ENCODE results near the gene TPRG1L. TPM values are rescaled to one million over a fixed set of nuclear protein-coding genes. Genes with fewer than 3 reads are reported as not detected.

Gene TPRG1L
- total and polyA plus RNA-seq, 10 of the 15 experiments (the other 5 are each of a cell fraction or from before 2014, with no cell fraction given): 1.5 to 16.5 (median 8.0) TPM

- TF ChIP-seq, protein P1, sequence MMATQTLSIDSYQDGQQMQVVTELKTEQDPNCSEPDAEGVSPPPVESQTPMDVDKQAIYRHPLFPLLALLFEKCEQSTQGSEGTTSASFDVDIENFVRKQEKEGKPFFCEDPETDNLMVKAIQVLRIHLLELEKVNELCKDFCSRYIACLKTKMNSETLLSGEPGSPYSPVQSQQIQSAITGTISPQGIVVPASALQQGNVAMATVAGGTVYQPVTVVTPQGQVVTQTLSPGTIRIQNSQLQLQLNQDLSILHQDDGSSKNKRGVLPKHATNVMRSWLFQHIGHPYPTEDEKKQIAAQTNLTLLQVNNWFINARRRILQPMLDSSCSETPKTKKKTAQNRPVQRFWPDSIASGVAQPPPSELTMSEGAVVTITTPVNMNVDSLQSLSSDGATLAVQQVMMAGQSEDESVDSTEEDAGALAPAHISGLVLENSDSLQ (IDR thresholded peaks at IDR 0.05): no peak
- TF ChIP-seq STAT1 (conservative IDR thresholded peaks at IDR 0.05): no peak
- TF ChIP-seq JUND (IDR thresholded peaks at IDR 0.05; ENCODE audit: low read depth, low read length): peak; percentile 97
- TF ChIP-seq NFYA (IDR thresholded peaks at IDR 0.05; ENCODE audit: borderline replicate concordance, low read depth, low read length): no peak
- TF ChIP-seq, protein P2, sequence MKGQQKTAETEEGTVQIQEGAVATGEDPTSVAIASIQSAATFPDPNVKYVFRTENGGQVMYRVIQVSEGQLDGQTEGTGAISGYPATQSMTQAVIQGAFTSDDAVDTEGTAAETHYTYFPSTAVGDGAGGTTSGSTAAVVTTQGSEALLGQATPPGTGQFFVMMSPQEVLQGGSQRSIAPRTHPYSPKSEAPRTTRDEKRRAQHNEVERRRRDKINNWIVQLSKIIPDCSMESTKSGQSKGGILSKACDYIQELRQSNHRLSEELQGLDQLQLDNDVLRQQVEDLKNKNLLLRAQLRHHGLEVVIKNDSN (IDR thresholded peaks at IDR 0.05; ENCODE audit: borderline replicate concordance, extremely low read length, insufficient read depth, low read depth, low read length): peak; percentile 14
- TF ChIP-seq TARDBP (IDR thresholded peaks at IDR 0.05; ENCODE audit: borderline replicate concordance): peak; percentile 84
- TF ChIP-seq GATAD2B (conservative IDR thresholded peaks at IDR 0.05; ENCODE audit: low read depth): peak; percentile 100
- TF ChIP-seq SREBF2 (IDR thresholded peaks at IDR 0.05; ENCODE audit: low read length): no peak
- no peak for TF ChIP-seq NR2C2 (IDR thresholded peaks at IDR 0.05; ENCODE audit: borderline replicate concordance, control insufficient read depth, insufficient read length, low read depth)
- TF ChIP-seq SMARCA5 (IDR thresholded peaks at IDR 0.05): peak; percentile 87
- peak; percentile 44 for TF ChIP-seq SMAD1 (IDR thresholded peaks at IDR 0.05; ENCODE audit: low read depth, partially characterized antibody)
- no peak for TF ChIP-seq ASH2L (IDR thresholded peaks at IDR 0.05; ENCODE audit: borderline replicate concordance, low read depth)
- TF ChIP-seq, protein P3, sequence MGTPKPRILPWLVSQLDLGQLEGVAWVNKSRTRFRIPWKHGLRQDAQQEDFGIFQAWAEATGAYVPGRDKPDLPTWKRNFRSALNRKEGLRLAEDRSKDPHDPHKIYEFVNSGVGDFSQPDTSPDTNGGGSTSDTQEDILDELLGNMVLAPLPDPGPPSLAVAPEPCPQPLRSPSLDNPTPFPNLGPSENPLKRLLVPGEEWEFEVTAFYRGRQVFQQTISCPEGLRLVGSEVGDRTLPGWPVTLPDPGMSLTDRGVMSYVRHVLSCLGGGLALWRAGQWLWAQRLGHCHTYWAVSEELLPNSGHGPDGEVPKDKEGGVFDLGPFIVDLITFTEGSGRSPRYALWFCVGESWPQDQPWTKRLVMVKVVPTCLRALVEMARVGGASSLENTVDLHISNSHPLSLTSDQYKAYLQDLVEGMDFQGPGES (IDR thresholded peaks at IDR 0.05): no peak
- TF ChIP-seq IKZF2 (IDR thresholded peaks at IDR 0.05): peak; percentile 99
- 0 out of 2 replicates have a peak, but pooled peaks have one; percentile 24 for TF ChIP-seq ZNF207 (IDR thresholded peaks at IDR 0.05; ENCODE audit: borderline replicate concordance)
- no peak for TF ChIP-seq TAF1 (IDR thresholded peaks at IDR 0.05; ENCODE audit: borderline replicate concordance, low read depth, low read length)
- no peak for TF ChIP-seq HDAC6 (IDR thresholded peaks at IDR 0.05; ENCODE audit: unreplicated experiment)
- peak; percentile 99 for TF ChIP-seq IRF4 (IDR thresholded peaks at IDR 0.05; ENCODE audit: low read depth, low read length)
- peak; percentile 80 for TF ChIP-seq MXI1 (IDR thresholded peaks at IDR 0.05; ENCODE audit: low read depth, low read length)
- TF ChIP-seq DPF2 (IDR thresholded peaks at IDR 0.05): peak; percentile 100
- no peak; a peak in 1 of 4 replicates for TF ChIP-seq CEBPB (IDR thresholded peaks at IDR 0.05; ENCODE audit: borderline replicate concordance in 1 of 2, low read depth in 2 of 2, low read length in 2 of 2)
- TF ChIP-seq ZBED1 (IDR thresholded peaks at IDR 0.05; ENCODE audit: borderline replicate concordance): peak; percentile 85; the same call in 1 of the 2 replicates
- TF ChIP-seq ESRRA (IDR thresholded peaks at IDR 0.05; ENCODE audit: low read length): no peak
- no peak for TF ChIP-seq CBX3 (IDR thresholded peaks at IDR 0.05; ENCODE audit: borderline replicate concordance, low read depth)
- TF ChIP-seq RAD51 (IDR thresholded peaks at IDR 0.05): no peak
- TF ChIP-seq, protein P4, sequence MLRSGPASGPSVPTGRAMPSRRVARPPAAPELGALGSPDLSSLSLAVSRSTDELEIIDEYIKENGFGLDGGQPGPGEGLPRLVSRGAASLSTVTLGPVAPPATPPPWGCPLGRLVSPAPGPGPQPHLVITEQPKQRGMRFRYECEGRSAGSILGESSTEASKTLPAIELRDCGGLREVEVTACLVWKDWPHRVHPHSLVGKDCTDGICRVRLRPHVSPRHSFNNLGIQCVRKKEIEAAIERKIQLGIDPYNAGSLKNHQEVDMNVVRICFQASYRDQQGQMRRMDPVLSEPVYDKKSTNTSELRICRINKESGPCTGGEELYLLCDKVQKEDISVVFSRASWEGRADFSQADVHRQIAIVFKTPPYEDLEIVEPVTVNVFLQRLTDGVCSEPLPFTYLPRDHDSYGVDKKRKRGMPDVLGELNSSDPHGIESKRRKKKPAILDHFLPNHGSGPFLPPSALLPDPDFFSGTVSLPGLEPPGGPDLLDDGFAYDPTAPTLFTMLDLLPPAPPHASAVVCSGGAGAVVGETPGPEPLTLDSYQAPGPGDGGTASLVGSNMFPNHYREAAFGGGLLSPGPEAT (IDR thresholded peaks at IDR 0.05; ENCODE audit: low read depth): peak; percentile 96
- TF ChIP-seq NBN (IDR thresholded peaks at IDR 0.05): peak; percentile 98
Measured at GRCh38 chr1:3676581-3677470, 52.0 kb downstream of the TPRG1L start (continued).

Data from GM12878 (cell line).